ENCODE results near the gene CPAMD8. TPM values are rescaled to one million over a fixed set of nuclear protein-coding genes. Genes with fewer than 3 reads are reported as not detected.

Gene CPAMD8
- total and polyA plus RNA-seq, 10 of the 15 experiments (the other 5 are each of a cell fraction or from before 2014, with no cell fraction given), result 0.12 to 0.97 (median 0.25) TPM; not detected in 3

DNA sequence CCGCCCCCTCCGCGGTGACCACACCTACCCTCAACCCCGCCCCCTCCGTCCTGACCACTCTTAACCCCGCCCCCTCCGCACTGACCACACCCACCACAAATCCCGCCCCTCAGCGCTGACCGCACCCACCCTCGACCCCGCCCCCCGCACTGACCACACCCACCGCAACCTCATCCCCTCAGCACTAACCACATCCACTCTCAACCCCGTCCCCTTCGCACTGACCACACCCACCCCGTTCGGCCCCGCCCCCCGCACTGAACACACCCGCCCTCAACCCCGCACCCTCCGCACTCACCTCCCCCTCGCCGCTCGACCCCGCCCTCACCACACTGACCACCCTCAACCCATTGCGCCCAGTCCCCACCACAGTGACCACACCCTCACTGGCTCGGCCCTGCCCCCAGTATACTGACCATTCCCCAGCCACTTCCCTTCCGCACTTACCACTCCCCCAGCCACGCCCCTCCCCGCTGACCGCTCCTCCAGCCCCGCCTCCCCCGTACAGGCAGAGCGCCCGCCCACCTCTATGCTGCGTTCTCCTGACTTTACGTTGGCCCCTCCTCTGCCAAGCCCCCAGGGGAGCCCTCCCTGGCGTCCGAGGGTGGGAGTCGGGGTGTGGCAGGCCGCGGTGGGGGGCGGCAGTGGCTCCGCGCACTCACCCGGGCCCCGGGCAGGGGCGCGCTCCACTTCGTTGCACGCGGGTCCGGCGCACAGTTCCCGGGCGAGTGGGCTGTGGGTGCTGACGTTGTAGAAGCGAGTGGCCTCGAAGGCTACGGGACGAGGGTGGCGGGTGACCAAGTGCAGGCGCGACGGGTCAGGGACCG lies 129.4 kb downstream of the CPAMD8 start (continued):
- TF ChIP-seq, protein P1, sequence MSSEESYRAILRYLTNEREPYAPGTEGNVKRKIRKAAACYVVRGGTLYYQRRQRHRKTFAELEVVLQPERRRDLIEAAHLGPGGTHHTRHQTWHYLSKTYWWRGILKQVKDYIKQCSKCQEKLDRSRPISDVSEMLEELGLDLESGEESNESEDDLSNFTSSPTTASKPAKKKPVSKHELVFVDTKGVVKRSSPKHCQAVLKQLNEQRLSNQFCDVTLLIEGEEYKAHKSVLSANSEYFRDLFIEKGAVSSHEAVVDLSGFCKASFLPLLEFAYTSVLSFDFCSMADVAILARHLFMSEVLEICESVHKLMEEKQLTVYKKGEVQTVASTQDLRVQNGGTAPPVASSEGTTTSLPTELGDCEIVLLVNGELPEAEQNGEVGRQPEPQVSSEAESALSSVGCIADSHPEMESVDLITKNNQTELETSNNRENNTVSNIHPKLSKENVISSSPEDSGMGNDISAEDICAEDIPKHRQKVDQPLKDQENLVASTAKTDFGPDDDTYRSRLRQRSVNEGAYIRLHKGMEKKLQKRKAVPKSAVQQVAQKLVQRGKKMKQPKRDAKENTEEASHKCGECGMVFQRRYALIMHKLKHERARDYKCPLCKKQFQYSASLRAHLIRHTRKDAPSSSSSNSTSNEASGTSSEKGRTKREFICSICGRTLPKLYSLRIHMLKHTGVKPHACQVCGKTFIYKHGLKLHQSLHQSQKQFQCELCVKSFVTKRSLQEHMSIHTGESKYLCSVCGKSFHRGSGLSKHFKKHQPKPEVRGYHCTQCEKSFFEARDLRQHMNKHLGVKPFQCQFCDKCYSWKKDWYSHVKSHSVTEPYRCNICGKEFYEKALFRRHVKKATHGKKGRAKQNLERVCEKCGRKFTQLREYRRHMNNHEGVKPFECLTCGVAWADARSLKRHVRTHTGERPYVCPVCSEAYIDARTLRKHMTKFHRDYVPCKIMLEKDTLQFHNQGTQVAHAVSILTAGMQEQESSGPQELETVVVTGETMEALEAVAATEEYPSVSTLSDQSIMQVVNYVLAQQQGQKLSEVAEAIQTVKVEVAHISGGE (CRISPR knock-in tag; IDR thresholded peaks at IDR 0.05), result no peak
- TF ChIP-seq CEBPB (IDR thresholded peaks at IDR 0.05; ENCODE audit: borderline replicate concordance in 1 of 2, low read depth in 2 of 2, low read length in 2 of 2) (no peak), TCF12 (IDR thresholded peaks at IDR 0.05; ENCODE audit: low read depth, low read length) (no peak), FOS (IDR thresholded peaks at IDR 0.05; ENCODE audit: borderline replicate concordance, extremely low read depth, insufficient read length) (no peak), MXI1 (IDR thresholded peaks at IDR 0.05; ENCODE audit: low read depth, low read length) (no peak), CHD1 (IDR thresholded peaks at IDR 0.05; ENCODE audit: low read depth, low read length) (no peak), ESRRA (IDR thresholded peaks at IDR 0.05; ENCODE audit: low read length) (no peak), TCF7 (IDR thresholded peaks at IDR 0.05; ENCODE audit: borderline replicate concordance) (no peak), TARDBP (IDR thresholded peaks at IDR 0.05; ENCODE audit: borderline replicate concordance) (no peak), KAT2A (conservative IDR thresholded peaks at IDR 0.05; ENCODE audit: control insufficient read depth, low read depth, low read length) (no peak), CHD4 (IDR thresholded peaks at IDR 0.05) (no peak), SMARCA5 (IDR thresholded peaks at IDR 0.05) (0 out of 2 replicates have a peak, but pooled peaks have one; percentile 34)
- TF ChIP-seq, protein P2, sequence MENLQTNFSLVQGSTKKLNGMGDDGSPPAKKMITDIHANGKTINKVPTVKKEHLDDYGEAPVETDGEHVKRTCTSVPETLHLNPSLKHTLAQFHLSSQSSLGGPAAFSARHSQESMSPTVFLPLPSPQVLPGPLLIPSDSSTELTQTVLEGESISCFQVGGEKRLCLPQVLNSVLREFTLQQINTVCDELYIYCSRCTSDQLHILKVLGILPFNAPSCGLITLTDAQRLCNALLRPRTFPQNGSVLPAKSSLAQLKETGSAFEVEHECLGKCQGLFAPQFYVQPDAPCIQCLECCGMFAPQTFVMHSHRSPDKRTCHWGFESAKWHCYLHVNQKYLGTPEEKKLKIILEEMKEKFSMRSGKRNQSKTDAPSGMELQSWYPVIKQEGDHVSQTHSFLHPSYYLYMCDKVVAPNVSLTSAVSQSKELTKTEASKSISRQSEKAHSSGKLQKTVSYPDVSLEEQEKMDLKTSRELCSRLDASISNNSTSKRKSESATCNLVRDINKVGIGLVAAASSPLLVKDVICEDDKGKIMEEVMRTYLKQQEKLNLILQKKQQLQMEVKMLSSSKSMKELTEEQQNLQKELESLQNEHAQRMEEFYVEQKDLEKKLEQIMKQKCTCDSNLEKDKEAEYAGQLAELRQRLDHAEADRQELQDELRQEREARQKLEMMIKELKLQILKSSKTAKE (IDR thresholded peaks at IDR 0.05; ENCODE audit: low read depth, poor library complexity, severe bottlenecking), result no peak
- TF ChIP-seq, protein P3, sequence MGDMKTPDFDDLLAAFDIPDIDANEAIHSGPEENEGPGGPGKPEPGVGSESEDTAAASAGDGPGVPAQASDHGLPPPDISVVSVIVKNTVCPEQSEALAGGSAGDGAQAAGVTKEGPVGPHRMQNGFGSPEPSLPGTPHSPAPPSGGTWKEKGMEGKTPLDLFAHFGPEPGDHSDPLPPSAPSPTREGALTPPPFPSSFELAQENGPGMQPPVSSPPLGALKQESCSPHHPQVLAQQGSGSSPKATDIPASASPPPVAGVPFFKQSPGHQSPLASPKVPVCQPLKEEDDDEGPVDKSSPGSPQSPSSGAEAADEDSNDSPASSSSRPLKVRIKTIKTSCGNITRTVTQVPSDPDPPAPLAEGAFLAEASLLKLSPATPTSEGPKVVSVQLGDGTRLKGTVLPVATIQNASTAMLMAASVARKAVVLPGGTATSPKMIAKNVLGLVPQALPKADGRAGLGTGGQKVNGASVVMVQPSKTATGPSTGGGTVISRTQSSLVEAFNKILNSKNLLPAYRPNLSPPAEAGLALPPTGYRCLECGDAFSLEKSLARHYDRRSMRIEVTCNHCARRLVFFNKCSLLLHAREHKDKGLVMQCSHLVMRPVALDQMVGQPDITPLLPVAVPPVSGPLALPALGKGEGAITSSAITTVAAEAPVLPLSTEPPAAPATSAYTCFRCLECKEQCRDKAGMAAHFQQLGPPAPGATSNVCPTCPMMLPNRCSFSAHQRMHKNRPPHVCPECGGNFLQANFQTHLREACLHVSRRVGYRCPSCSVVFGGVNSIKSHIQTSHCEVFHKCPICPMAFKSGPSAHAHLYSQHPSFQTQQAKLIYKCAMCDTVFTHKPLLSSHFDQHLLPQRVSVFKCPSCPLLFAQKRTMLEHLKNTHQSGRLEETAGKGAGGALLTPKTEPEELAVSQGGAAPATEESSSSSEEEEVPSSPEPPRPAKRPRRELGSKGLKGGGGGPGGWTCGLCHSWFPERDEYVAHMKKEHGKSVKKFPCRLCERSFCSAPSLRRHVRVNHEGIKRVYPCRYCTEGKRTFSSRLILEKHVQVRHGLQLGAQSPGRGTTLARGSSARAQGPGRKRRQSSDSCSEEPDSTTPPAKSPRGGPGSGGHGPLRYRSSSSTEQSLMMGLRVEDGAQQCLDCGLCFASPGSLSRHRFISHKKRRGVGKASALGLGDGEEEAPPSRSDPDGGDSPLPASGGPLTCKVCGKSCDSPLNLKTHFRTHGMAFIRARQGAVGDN (IDR thresholded peaks at IDR 0.05), result peak; percentile 84
- TF ChIP-seq, protein P4, sequence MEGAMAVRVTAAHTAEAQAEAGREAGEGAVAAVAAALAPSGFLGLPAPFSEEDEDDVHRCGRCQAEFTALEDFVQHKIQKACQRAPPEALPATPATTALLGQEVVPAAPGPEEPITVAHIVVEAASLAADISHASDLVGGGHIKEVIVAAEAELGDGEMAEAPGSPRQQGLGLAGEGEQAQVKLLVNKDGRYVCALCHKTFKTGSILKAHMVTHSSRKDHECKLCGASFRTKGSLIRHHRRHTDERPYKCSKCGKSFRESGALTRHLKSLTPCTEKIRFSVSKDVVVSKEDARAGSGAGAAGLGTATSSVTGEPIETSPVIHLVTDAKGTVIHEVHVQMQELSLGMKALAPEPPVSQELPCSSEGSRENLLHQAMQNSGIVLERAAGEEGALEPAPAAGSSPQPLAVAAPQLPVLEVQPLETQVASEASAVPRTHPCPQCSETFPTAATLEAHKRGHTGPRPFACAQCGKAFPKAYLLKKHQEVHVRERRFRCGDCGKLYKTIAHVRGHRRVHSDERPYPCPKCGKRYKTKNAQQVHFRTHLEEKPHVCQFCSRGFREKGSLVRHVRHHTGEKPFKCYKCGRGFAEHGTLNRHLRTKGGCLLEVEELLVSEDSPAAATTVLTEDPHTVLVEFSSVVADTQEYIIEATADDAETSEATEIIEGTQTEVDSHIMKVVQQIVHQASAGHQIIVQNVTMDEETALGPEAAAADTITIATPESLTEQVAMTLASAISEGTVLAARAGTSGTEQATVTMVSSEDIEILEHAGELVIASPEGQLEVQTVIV (IDR thresholded peaks at IDR 0.05; ENCODE audit: borderline replicate concordance, partially characterized antibody), result peak; percentile 33

Measured in GM12878 (cell line).